Thyroid gland (tissue), 4 donors: Measurements from ENCODE around the gene PHF21A.

Experiments
- CTCF ChIP-seq, 6 experiments: fragments of 200-600 bp in 3 of 6; fragments of 450-650 bp in 3 of 6; sonication (generic) in 3 of 6; IDR thresholded peaks; one replicate each; pipeline ENCODE4 v1.5.1; 2016 to 2019; ENCODE audit warnings: antibody characterized with exemption in 6 of 6, mild to moderate bottlenecking in 2 of 6, inconsistent platforms in 1 of 6, moderate library complexity in 1 of 6
- POLR2A ChIP-seq, 2 donors: fragments of 450-650 bp; IDR thresholded peaks; one replicate each; pipeline ENCODE4 v1.6.1; 2017; ENCODE audit warnings: antibody characterized with exemption in 2 of 2, mild to moderate bottlenecking in 2 of 2, moderate library complexity in 1 of 2

- no peak for TF ChIP-seq CTCF (IDR thresholded peaks at IDR 0.05)
- TF ChIP-seq POLR2A (IDR thresholded peaks at IDR 0.05): no peak
Measured at GRCh38 chr11:46134061-46134460, 12.8 kb upstream of the PHF21A start.
